ENCODE results near the gene UTF1. TPM values are rescaled to one million over a fixed set of nuclear protein-coding genes. Genes with fewer than 3 reads are reported as not detected.
"Not testable (repeated sequence)": the region's sequence is repeated elsewhere in the genome, so short reads cannot be mapped to it uniquely, and the experiment has no call there.

Gene UTF1
- total RNA-seq, 1 donor from 2014 or later = 0.61 TPM

DNA sequence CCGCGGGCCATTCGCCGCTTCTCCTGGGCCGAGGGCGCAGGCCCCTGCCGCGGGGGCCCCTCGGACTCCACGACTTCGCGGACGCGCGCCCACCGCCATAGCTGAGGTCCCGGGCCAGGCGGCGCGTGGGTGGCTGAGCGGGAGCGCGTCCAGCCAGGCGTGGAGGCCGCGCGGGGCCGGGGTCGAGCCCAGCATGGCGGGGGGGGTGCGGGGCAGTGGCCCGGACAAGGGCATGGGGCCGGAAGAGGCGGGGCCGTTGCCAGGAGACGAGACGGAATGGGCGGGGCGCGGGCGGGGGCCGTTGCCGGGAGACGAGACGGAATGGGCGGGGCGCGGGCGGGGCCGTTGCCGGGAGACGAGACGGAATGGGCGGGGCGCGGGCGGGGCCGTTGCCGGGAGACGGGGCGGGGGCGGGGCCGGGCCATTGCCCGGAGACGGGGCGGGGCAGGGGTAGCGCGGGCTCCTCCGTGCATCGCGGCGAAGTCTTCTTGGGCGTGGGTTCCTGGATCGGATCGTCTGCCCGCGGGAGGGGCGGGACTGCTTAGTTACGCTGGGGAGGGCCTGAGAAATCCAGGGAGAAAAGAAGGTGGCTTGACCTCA, 31.8 kb downstream of the UTF1 start:
- TF ChIP-seq, protein P1, sequence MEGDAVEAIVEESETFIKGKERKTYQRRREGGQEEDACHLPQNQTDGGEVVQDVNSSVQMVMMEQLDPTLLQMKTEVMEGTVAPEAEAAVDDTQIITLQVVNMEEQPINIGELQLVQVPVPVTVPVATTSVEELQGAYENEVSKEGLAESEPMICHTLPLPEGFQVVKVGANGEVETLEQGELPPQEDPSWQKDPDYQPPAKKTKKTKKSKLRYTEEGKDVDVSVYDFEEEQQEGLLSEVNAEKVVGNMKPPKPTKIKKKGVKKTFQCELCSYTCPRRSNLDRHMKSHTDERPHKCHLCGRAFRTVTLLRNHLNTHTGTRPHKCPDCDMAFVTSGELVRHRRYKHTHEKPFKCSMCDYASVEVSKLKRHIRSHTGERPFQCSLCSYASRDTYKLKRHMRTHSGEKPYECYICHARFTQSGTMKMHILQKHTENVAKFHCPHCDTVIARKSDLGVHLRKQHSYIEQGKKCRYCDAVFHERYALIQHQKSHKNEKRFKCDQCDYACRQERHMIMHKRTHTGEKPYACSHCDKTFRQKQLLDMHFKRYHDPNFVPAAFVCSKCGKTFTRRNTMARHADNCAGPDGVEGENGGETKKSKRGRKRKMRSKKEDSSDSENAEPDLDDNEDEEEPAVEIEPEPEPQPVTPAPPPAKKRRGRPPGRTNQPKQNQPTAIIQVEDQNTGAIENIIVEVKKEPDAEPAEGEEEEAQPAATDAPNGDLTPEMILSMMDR (IDR thresholded peaks at IDR 0.05; ENCODE audit: partially characterized antibody, unreplicated experiment) = no peak
- Mint-ChIP-seq H3K9me3 (ENCODE audit: unreplicated experiment) (no peaks in the 10 kb centered on the region), H3K27me3 (ENCODE audit: unreplicated experiment) (peaks cover 15% of the 10 kb centered on the region), H3K4me1 (ENCODE audit: low read depth, unreplicated experiment) (peaks cover 14% of the 10 kb centered on the region), H3K36me3 (ENCODE audit: unreplicated experiment) (no peaks in the 10 kb centered on the region), H3K4me3 (ENCODE audit: unreplicated experiment) (peak overlapping the region; percentile 79), H3K27ac (ENCODE audit: unreplicated experiment) (no peak overlapping the region)
- peak; percentile 86 for DNase-seq

DNA sequence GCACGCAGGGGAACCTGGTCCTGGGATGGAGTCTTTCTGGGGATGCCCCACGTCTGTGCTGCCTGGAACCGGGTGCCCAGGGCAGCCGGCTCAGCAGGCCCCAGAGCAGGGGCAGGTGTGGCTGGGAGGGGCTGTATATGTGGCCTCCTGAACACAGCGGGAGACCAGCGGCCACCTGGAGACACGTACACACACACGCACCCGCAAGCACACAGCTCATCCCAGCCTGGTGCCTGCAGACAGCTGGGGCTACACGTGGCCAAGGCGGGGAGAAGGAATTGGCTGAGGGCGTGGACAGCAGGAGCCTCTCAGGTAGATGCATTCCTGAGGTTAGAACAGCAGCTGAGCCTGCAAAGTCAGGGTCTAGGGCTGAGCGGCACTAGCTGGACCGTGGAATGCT, 32.7 kb downstream of the UTF1 start:
- Mint-ChIP-seq H3K27me3 (ENCODE audit: unreplicated experiment) (peaks cover 15% of the 10 kb centered on the region), H3K4me1 (ENCODE audit: low read depth, unreplicated experiment) (peaks cover 13% of the 10 kb centered on the region), H3K4me3 (ENCODE audit: unreplicated experiment) (peak overlapping the region; percentile 79), H3K36me3 (ENCODE audit: unreplicated experiment) (no peaks in the 10 kb centered on the region), H3K9me3 (ENCODE audit: unreplicated experiment) (no peaks in the 10 kb centered on the region), H3K27ac (ENCODE audit: unreplicated experiment) (no peak overlapping the region)
- TF ChIP-seq, protein P1 (IDR thresholded peaks at IDR 0.05; ENCODE audit: partially characterized antibody, unreplicated experiment) = no peak
- DNase-seq = no peak

DNA sequence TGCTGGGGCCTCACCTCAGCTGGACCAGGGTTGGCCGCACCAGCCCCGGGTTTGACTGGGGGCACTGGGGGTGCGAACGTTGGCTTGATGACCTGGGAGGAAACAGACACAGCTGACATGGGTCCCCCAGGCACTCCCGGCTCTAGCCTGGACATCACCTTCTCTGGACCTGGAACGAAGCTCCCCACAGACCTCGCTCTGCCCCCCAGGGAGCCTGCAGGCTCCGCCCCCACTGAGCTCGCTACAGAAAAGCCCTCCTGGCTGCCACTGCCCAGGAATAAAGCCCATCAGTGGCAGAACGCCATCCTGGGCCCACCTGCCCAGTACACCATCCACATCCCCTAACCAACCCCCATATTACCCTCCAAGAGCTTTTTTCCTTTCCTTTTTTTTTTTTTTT, 33.7 kb downstream of the UTF1 start:
- Mint-ChIP-seq H3K9me3 (ENCODE audit: unreplicated experiment) (no peaks in the 10 kb centered on the region), H3K4me3 (ENCODE audit: unreplicated experiment) (no peak overlapping the region), H3K27ac (ENCODE audit: unreplicated experiment) (no peak overlapping the region), H3K36me3 (ENCODE audit: unreplicated experiment) (no peaks in the 10 kb centered on the region), H3K27me3 (ENCODE audit: unreplicated experiment) (peaks cover 15% of the 10 kb centered on the region), H3K4me1 (ENCODE audit: low read depth, unreplicated experiment) (peaks cover 13% of the 10 kb centered on the region)
- no peak for DNase-seq
- TF ChIP-seq, protein P1 (IDR thresholded peaks at IDR 0.05; ENCODE audit: partially characterized antibody, unreplicated experiment) = no peak

DNA sequence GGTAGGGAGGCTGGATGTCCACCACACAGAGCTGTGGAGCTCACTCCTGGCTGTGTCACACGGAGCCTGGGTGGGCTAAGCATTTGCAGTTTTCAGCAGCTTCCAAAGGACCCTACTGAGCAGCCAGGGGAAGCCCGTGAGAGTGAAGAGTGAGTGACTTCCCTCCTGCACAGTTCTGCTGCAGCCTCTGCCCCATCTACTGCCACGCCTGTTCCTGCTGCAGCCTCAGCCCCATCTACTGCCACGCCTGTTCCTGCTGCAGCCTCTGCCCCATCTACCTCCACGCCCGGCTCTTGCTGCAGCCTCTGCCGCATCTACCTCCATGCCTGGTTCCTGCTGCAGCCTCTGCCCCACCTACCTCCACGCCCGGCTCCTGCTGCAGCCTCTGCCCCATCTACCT, 34.4 kb downstream of the UTF1 start:
- no peak overlapping the region for H3K27ac Mint-ChIP-seq (ENCODE audit: unreplicated experiment)

DNA sequence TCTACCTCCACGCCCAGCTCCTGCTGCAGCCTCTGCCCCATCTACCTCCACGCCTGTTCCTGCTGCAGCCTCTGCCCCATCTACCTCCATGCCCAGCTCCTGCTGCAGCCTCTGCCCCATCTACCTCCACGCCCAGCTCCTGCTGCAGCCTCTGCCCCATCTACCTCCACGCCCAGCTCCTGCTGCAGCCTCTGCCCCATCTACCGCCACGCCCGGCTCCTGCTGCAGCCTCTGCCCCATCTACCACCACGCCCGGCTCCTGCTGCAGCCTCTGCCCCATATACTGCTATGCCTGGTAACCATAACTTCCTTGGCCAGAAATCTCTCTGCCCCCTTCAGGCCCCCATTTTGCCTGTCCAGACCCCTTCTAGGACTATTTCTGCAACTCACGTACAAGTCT, 35.0 kb downstream of the UTF1 start:
- DNase-seq; H3K4me3 Mint-ChIP-seq (ENCODE audit: unreplicated experiment); H3K4me1 Mint-ChIP-seq (ENCODE audit: low read depth, unreplicated experiment); H3K36me3 Mint-ChIP-seq (ENCODE audit: unreplicated experiment); H3K27ac Mint-ChIP-seq (ENCODE audit: unreplicated experiment); H3K9me3 Mint-ChIP-seq (ENCODE audit: unreplicated experiment): not testable (repeated sequence)
- peaks cover 11% of the 10 kb centered on the region for H3K27me3 Mint-ChIP-seq (ENCODE audit: unreplicated experiment)

More for the DNA sequence above, 34.4 kb downstream of the UTF1 start:
- Mint-ChIP-seq H3K27me3 (ENCODE audit: unreplicated experiment) (peaks cover 11% of the 10 kb centered on the region), H3K4me1 (ENCODE audit: low read depth, unreplicated experiment) (peaks cover 9% of the 10 kb centered on the region), H3K9me3 (ENCODE audit: unreplicated experiment) (no peaks in the 10 kb centered on the region), H3K4me3 (ENCODE audit: unreplicated experiment) (no peak overlapping the region), H3K36me3 (ENCODE audit: unreplicated experiment) (no peaks in the 10 kb centered on the region)
- TF ChIP-seq, protein P1 (IDR thresholded peaks at IDR 0.05; ENCODE audit: partially characterized antibody, unreplicated experiment) = no peak
- DNase-seq = no peak
